NK-92 (cell line): ENCODE results near the gene TRIM16.
A peak's percentile ranks its signal among the peaks of the same experiment; 100 is the strongest.
"Not testable (repeated sequence)": the region's sequence is repeated elsewhere in the genome, so short reads cannot be mapped to it uniquely, and the experiment has no call there.

Source experiments
- DNase-seq: peaks from one replicate; lab custom pipeline; 2025; ENCODE audit not compliant: unreplicated experiment; lab: John Stamatoyannopoulos, UW

The TRIM16 gene

DNA sequence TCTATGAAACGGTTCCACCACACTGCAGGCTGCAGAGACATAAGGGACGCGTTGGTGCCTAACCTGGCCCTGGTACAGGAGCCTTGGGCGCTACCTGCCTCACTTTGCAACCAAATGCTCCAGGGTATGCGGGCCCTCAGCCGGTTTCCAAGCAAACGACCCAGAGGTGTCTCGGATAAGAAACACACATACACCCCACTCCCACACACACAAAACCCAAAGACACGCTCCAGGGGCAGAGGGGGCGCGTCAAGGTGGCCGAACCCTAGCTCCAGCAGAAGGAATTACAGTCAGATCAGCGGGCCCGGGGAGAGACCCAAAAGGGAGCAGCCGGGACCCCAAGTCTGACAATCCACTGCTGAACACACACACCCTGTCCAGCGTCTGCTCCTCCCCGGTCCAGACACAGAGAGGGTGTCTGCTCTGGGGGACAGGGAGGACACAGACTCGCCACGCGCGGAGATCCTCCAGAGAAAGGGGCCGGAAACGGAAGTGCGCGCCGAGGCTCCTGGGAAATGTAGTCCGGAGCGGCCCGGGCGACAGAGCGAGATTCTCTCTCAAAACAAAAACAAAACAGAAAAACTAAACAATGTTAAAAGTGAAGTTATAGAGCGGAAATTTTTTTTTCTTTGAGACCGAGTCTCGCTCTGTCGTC lies at the start of gene TRIM16:
TSS of gene TRIM16 (minus strand) at position 488 of the 655 bp plus-strand sequence. CDS start 32,702 bp downstream, outside the sequence.
- not testable (repeated sequence) for DNase-seq

DNA sequence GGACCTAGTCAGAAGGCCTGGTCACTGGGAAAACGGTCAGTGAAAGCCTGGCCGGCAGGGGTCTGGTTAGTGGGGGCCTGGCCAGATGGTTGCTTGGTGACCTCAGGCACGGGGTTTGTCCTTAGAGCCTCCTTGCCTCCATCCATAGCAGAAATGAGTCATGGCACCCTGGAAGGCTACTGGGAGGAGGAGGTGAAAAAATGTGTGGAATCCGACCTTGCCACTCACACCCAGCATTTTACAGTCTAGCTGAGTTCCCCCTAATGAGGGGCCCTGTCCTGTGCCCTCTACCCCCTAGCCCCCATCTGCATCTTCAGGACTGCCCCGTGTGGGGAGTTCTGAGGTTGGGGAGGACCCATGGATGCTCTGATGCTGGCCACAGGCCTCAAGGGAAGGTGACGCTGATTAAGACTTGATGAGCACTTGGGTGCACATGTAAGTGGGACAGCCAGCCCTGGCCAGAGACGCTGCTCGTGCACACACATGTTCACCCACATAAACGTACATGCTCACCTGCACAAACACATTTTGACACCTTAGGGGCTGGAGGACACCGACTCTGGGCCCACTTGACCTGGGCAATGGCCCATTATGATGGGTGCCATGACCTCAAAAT lies 49.2 kb upstream of the TRIM16 start:
- not testable (repeated sequence) for DNase-seq

GRCh38 chr17:15731900-15732299 lies 47.8 kb upstream of the TRIM16 start, which contains the start of gene TBC1D26:
Gene TBC1D26, plus strand, starts transcription at chr17:15732283. Its CDS starts 3,066 bp downstream, at chr17:15735349.
- not testable (repeated sequence) for DNase-seq

- DNase-seq: not testable (repeated sequence)
These were observed 46.4 kb upstream of the TRIM16 start for GRCh38 chr17:15730535-15730934.

DNA sequence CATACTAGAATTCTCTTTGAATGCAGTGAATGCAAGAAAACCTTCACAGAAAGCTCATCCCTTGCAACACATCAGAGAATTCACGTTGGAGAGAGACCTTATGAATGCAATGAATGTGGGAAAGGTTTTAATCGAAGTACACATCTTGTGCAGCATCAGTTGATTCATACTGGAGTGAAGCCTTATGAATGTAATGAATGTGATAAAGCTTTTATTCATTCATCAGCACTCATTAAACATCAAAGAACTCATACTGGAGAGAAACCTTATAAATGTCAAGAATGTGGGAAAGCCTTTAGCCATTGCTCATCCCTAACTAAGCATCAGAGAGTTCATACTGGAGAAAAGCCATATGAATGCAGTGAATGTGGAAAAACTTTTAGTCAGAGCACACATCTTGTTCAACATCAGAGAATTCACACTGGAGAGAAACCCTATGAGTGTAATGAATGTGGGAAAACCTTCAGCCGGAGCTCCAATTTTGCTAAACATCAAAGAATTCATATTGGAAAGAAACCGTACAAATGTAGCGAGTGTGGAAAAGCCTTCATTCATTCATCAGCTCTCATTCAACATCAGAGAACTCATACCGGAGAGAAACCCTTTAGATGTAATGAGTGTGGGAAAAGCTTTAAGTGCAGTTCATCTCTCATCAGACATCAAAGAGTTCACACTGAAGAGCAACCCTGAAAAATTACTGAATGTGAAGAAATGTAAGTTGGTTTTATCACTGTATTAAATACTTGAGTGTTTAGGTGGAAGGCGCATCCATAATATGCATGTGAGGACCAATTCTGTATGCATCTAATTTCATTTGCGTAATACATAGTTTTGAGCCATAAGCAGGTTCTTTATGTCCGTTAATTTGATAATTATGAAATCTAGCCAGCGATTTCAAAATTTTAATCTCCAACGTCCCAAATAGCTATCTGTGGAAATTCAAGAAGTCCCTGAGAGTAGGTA lies 32.8 kb upstream of the TRIM16 start:
- not testable (repeated sequence) for DNase-seq

DNA sequence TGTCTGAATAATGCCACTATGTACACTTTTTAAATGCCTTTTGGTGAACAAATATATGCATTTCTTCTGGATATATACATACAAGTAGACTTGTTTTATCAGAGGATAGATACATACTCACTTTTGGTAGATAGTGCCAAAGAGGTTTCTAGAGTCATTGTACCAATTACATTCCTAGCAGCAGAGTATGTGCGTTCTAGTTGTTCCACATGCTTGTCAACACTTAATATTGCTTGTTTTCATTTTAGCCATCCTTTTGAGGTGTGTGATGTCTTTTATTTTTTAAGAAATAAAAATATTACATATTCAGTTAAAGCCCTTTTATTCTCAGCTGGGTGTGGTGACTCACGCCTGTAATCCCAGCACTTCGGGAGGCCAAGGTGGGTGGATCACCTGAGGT lies 24.8 kb upstream of the TRIM16 start:
- DNase-seq: not testable (repeated sequence)

DNA sequence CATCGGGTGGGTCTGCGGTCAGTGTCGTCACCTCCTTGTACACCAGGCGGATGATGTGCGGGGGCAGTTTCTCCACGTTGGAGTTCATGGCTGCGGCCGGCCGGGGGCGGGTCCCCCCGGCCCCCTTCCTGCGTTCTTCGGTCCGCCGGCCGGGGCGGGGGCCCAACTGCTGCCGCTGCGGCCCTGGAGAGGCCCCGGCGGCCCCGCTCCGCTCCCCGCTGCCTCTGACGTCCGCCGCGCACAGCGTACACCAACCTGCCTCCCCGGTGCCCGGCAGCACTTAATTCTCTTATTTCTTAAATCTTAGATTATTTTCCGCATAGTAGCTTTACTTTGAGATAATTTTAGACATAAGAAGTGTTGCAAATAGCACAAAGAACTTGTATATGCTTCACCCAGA lies 20.7 kb upstream of the TRIM16 start:
- not testable (repeated sequence) for DNase-seq

GRCh38 chr17:15704239-15704638 lies 20.1 kb upstream of the TRIM16 start:
- DNase-seq: not testable (repeated sequence)

GRCh38 chr17:15699937-15700336 lies 15.8 kb upstream of the TRIM16 start:
- not testable (repeated sequence) for DNase-seq

DNA sequence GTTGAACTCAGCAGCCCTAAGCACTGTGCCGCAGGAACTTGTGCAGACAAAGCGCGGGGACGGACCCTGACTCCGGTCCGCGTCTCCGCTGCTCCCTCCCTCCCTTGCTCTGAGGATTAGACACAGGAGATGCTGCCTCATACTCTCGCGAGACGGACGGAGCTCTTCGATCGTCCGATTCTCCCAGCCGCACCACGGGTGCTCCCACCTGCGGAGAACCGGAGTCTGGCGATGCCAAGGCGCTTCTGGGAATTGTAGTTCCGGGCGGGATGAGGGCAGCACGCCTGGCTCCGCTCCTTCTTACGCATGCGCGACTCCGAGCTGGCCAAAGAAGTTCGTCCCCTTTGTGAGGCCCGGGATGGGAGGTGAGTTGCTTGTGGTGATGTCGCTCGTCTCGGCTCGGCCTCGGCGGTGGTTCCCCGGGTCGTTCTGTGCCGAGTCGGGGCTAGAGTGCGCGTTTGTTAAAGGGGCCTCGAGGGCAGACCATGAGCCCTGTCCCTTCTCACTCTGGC lies 15.4 kb upstream of the TRIM16 start, which contains the start of gene ZNF286A:
TSS of gene ZNF286A (plus strand) at position 340 of the 512 bp plus-strand sequence. CDS start 578 bp downstream, outside the sequence.
- DNase-seq: peak; percentile 34

DNA sequence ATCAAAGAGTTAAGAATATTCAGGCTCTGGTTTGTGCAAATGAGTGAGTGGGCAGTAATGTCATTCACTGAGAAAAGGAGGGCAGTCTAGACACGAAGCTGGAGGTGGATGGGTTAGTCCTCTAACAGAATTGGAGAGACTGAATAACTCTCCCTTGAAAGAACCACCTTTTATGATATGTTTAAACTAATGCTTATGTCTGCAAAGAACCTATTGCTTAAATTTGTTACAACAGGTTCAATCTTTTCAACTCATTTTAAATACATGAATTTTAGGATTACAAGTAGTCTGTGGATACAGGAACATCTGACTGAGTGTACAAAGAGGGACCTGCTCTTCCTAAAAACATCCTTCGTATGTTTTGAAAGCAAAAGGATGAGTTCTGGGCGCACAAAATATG lies 14.9 kb upstream of the TRIM16 start:
- not testable (repeated sequence) for DNase-seq

GRCh38 chr17:15687494-15687893 lies 3.4 kb upstream of the TRIM16 start:
- DNase-seq: not testable (repeated sequence)

DNA sequence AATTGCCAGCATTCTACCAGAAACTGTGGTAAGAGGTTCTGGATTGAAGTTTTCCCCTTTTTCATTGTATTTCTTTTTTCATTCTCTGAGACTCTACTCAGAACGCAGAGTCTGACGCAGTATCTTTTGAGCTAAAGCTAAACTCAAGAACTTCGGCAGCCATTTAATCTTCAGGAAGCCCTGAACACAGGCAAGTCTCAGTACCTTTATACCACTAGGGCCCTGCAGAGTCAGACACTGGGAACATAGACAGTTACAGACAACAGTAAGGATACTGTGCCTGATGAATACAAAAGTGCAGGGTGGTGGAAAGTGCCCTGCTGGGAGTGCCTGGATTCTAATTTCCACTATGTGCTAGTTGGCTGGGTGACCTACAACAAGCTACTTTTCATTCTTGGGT lies 976 bp downstream of the TRIM16 start:
- not testable (repeated sequence) for DNase-seq

DNA sequence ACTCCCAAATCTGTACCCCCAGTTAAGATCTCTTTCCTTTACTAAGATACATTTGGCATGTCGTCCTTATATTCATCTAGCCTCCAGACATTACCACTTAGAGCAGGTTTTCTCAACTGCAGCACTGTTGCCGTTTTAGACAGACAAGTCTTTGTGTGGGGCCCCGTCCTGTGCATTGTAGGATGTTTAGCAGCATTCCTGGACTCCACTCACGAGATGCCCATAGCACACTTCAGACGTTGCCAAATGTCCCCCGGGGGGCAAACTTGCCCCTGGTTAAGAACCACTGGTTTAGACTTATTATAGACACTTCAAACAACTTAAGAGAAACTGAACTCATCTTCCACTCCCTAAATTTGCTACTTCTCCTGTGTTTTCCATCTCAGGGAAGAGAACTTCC lies 8.1 kb downstream of the TRIM16 start:
- not testable (repeated sequence) for DNase-seq

GRCh38 chr17:15674640-15675039 lies 9.5 kb downstream of the TRIM16 start:
- not testable (repeated sequence) for DNase-seq

DNA sequence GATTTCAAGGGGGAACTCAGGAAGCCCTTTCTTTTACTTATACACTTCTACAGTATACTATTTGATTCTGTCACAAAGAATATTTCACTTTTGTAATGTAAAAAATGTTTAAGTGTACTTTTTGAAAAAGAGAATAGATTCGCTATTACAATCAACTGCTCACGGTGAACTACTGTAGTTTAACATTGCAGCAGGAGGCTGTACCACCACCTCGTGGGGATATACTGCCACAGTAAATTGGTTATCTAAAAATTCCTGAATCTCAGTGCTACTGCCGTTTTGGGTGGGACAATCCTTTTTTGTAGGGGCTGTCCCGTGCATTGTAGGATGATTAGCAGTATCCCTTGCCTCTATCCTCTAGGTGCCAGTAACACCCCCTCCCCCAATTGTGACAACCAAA lies 14.6 kb downstream of the TRIM16 start:
- DNase-seq: not testable (repeated sequence)

- DNase-seq: no peak
These were observed 20.4 kb downstream of the TRIM16 start for GRCh38 chr17:15663691-15664090.

DNA sequence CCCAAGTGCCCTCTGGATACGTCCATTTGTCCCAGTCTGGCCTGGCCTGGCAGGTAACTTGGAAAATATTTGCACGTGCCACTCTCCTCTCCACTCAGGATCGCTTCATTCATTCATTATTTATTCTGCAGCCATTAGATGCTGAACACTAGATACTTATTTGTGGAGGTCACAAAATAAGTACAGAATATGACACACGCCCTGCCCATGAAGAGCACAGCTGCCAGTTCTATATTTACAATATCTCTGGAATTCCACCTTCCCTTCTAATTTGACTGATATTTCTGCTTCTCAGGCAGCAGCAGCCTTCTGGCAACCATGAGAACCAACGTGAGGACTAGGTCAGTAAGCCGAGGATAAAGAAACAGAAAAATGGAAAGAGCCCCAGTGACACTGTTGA lies 20.9 kb downstream of the TRIM16 start:
- DNase-seq: no peak

DNA sequence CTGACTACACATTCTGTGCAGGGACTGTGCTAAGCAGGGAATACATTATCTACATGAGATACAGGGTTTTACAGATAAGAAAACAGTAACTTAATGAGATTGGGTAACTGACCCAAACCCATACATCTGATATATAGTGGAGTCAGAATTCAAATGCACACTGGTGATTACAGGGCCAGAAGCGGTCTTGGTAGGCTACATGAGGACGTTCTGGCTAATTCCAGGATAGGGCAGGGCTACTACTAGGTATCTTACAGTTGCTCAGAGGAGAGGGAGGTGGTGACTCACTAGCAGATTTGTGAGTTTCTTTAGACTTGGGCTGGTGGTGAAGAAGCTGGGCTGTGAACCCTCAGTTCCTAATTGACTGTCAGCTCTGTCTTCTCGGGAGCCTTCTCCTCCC lies 21.4 kb downstream of the TRIM16 start:
- no peak for DNase-seq

DNA sequence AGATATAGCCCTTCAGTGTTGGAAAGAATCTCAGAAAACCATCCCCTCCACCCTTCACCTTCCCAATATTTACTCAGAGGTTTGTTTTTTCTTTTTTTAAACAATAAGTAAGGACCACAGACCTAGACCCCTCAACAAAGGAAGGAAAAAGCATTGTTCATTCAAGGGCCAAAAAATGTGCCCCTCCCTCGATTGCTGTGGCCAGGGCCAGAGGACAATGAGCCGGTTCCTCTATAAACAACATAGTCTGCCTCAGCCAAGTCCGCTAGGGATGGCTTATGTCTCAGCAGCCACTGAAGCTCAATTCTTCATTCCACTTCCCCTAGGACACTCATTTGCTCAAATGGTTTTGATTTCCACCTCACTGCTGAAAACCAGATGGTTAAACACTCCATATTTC lies 24.0 kb downstream of the TRIM16 start:
- DNase-seq: no peak

GRCh38 chr17:15659663-15660062 lies 24.4 kb downstream of the TRIM16 start:
- DNase-seq: no peak
